Naive thymus-derived CD4-positive, alpha-beta T cell (primary cell): ENCODE measurements around the gene CYP11A1. TPM values are rescaled to one million over a fixed set of nuclear protein-coding genes. Genes with fewer than 3 reads are reported as not detected.

Experiments used
- ATAC-seq: fragments of 150-1000 bp; cut with Tn5 transposase; 2 replicates; pipeline ENCODE4 v1.10.0; 2021; ENCODE audit warnings: mild to moderate bottlenecking, moderate library complexity
- CTCF ChIA-PET: fragments of 350-600 bp; sonication (Branson Sonifier 250); formaldehyde crosslinking; loops from one replicate; lab custom pipeline; 2021; ENCODE audit warnings: antibody characterized with exemption; lab: Charles Lee
- POLR2A ChIA-PET: fragments of 350-600 bp; sonication (Branson Sonifier 250); formaldehyde crosslinking; loops from one replicate; lab custom pipeline; 2021; ENCODE audit warnings: antibody characterized with exemption, inconsistent platforms; lab: Charles Lee
- DNase-seq, 9 donors: peaks; one replicate each; pipeline versions ENCODE4 v3.0.0 to v3.0.0-alpha.2; 2020 to 2022; ENCODE audit warnings: mixed read lengths in 1 of 9
- H3K27ac ChIP-seq: one replicate; pipeline ENCODE4 v1.7.0; 2013; ENCODE audit warnings: mild to moderate bottlenecking, low read depth, low read length, moderate library complexity
- H3K27me3 ChIP-seq, 2 donors: one replicate each; pipeline ENCODE4 v1.7.0; 2013; ENCODE audit warnings: low read length in 2 of 2, mild to moderate bottlenecking in 2 of 2, moderate library complexity in 2 of 2; ENCODE audit not compliant: control insufficient read depth in 2 of 2, insufficient read depth in 2 of 2
- H3K36me3 ChIP-seq, 3 experiments: 1 replicate in 2 of 3; 2 replicates in 1 of 3; pipeline ENCODE4 v1.7.0; 2013; ENCODE audit warnings: low read length in 3 of 3, mild to moderate bottlenecking in 3 of 3, moderate library complexity in 1 of 3; ENCODE audit not compliant: insufficient read depth in 3 of 3, control insufficient read depth in 2 of 3
- H3K4me1 ChIP-seq, 2 donors: one replicate each; pipeline ENCODE4 v1.7.0; 2013; ENCODE audit warnings: low read length in 2 of 2, mild to moderate bottlenecking in 2 of 2, moderate library complexity in 1 of 2; ENCODE audit not compliant: control insufficient read depth in 2 of 2, insufficient read depth in 2 of 2
- H3K4me3 ChIP-seq: 2 replicates; pipeline ENCODE4 v1.7.0; 2013; ENCODE audit warnings: mild to moderate bottlenecking, low read length
- H3K9me3 ChIP-seq, 3 experiments: 1 replicate in 2 of 3; 2 replicates in 1 of 3; pipeline ENCODE4 v1.7.0; 2013; ENCODE audit warnings: low read length in 3 of 3; ENCODE audit not compliant: control insufficient read depth in 2 of 3
- H3K27ac Mint-ChIP-seq, 9 donors: one replicate each; pipeline ENCODE4 v1.8.0; 2020 to 2022; ENCODE audit warnings: mixed read lengths in 9 of 9, mild to moderate bottlenecking in 8 of 9, moderate library complexity in 5 of 9, inconsistent platforms in 2 of 9
- H3K27me3 Mint-ChIP-seq, 5 donors: one replicate each; pipeline ENCODE4 v1.8.0; 2021 to 2022; ENCODE audit warnings: mixed read lengths in 5 of 5, mild to moderate bottlenecking in 1 of 5
- H3K36me3 Mint-ChIP-seq, 5 donors: one replicate each; pipeline ENCODE4 v1.8.0; 2020 to 2022; ENCODE audit warnings: mixed read lengths in 5 of 5, mild to moderate bottlenecking in 3 of 5, inconsistent platforms in 1 of 5
- H3K4me1 Mint-ChIP-seq, 7 donors: one replicate each; pipeline ENCODE4 v1.8.0; 2020 to 2022; ENCODE audit warnings: mixed read lengths in 7 of 7, mild to moderate bottlenecking in 3 of 7, inconsistent platforms in 1 of 7
- H3K4me3 Mint-ChIP-seq, 10 donors: one replicate each; pipeline ENCODE4 v1.8.0; 2020 to 2022; ENCODE audit warnings: mild to moderate bottlenecking in 10 of 10, mixed read lengths in 10 of 10, moderate library complexity in 6 of 10, inconsistent platforms in 2 of 10
- H3K9me3 Mint-ChIP-seq, 11 donors: one replicate each; pipeline ENCODE4 v1.8.0; 2020 to 2022; ENCODE audit warnings: mixed read lengths in 11 of 11, mild to moderate bottlenecking in 4 of 11, inconsistent platforms in 1 of 11, moderate library complexity in 1 of 11
- intact Hi-C, 2 donors: fragments of 100-400 bp; cut with micrococcal nuclease; formaldehyde crosslinking; loops; one replicate each; pipeline ENCODE4 v1.15.1; 2023
- polyA plus RNA-seq, 2 donors: library from polyadenylated mRNA; unstranded; fragments of 300-500 nt; fragmentation: Illumina TruSeq; gene quantifications; one replicate each; pipeline ENCODE4 v1.2.3, GENCODE V29; 2021
- total RNA-seq, 6 experiments: library from RNA in 5 of 6; stranded (reverse) in 5 of 6; gene quantifications; 1 replicate in 5 of 6; 2 replicates in 1 of 6; pipeline ENCODE4 v1.2.3 and lab custom pipeline; 2021 to 2026

Gene CYP11A1
- total and polyA plus RNA-seq, 7 experiments from 2014 or later: 0.58 to 1.0 TPM; not detected in 5

GRCh38 chr15:74385733-74386132, 18.3 kb upstream of the CYP11A1 start:
- ATAC-seq (no peak), DNase-seq (no peak)
- no peak overlapping the region for H3K27ac ChIP-seq
- Mint-ChIP-seq H3K27me3 (no peaks in the 10 kb centered on the region), H3K27ac (peak overlapping the region in 1 of 9 donors; percentile 87), H3K9me3 (no peaks in the 10 kb centered on the region), H3K4me3 (no peak overlapping the region), H3K36me3 (no peaks in the 10 kb centered on the region), H3K4me1 (peaks cover 0 to 54% (median 18%) of the 10 kb centered on the region in 7 donors)
- intact Hi-C loops: no loop called here
- peaks cover 6 to 32% of the 10 kb centered on the region in 2 donors for H3K4me1 ChIP-seq
- H3K27me3 ChIP-seq: no peaks in the 10 kb centered on the region
- no peaks in the 10 kb centered on the region for H3K9me3 ChIP-seq
- no peaks in the 10 kb centered on the region for H3K36me3 ChIP-seq
- POLR2A ChIA-PET: no interaction called here
- H3K4me3 ChIP-seq: no peak overlapping the region
- CTCF ChIA-PET: interaction anchor here (1.0 to 6.9 kb wide), 3 partner anchors 10 to 54 kb away, joined by 4 to 93 read pairs (median 7); no protein-coding TSS in a partner anchor

- Mint-ChIP-seq H3K27me3 (no peaks in the 10 kb centered on the region), H3K4me1 (peaks cover 0 to 50% (median 15%) of the 10 kb centered on the region in 7 donors), H3K27ac (peak overlapping the region in 4 of 9 donors; percentile 52 to 87 (median 64)), H3K4me3 (peak overlapping the region in 1 of 10 donors; percentile 42), H3K36me3 (no peaks in the 10 kb centered on the region), H3K9me3 (no peaks in the 10 kb centered on the region)
- Histone ChIP-seq H3K4me3 (no peak overlapping the region), H3K4me1 (peaks cover 6 to 32% of the 10 kb centered on the region in 2 donors), H3K27me3 (no peaks in the 10 kb centered on the region), H3K27ac (no peak overlapping the region), H3K36me3 (no peaks in the 10 kb centered on the region), H3K9me3 (no peaks in the 10 kb centered on the region)
- ChIA-PET POLR2A (interaction anchor here (0.6 to 1.7 kb wide), 2 partner anchors 47 to 56 kb away, joined by 3 to 4 read pairs; no protein-coding TSS in a partner anchor), CTCF (interaction anchor here (1.0 to 6.9 kb wide), 3 partner anchors 9 to 55 kb away, joined by 4 to 93 read pairs (median 7); no protein-coding TSS in a partner anchor)
- intact Hi-C loops: no loop called here
- peak; percentile 76 for ATAC-seq
- no peak for DNase-seq
Observed at GRCh38 chr15:74384881-74385643, 17.6 kb upstream of the CYP11A1 start.

- H3K4me1 ChIP-seq: peaks cover 6 to 32% of the 10 kb centered on the region in 2 donors
- Mint-ChIP-seq H3K4me1 (peaks cover 0 to 50% (median 15%) of the 10 kb centered on the region in 7 donors), H3K27ac (peak overlapping the region in 6 of 9 donors; percentile 37 to 87 (median 64)), H3K27me3 (no peaks in the 10 kb centered on the region), H3K9me3 (no peaks in the 10 kb centered on the region), H3K36me3 (no peaks in the 10 kb centered on the region), H3K4me3 (peak overlapping the region in 1 of 10 donors; percentile 65)
- H3K4me3 ChIP-seq: no peak overlapping the region
- no peak for DNase-seq
- no peak for ATAC-seq
- H3K27me3 ChIP-seq: no peaks in the 10 kb centered on the region
- ChIA-PET POLR2A (interaction anchor here (0.6 to 1.7 kb wide), 2 partner anchors 47 to 57 kb away, joined by 3 to 4 read pairs; no protein-coding TSS in a partner anchor), CTCF (interaction anchor here (0.6 to 6.9 kb wide), 3 partner anchors 18 to 78 kb away, joined by 3 to 93 read pairs (median 5); no protein-coding TSS in a partner anchor)
- no peaks in the 10 kb centered on the region for H3K9me3 ChIP-seq
- no peaks in the 10 kb centered on the region for H3K36me3 ChIP-seq
- intact Hi-C loops: no loop called here
- no peak overlapping the region for H3K27ac ChIP-seq
Observed at GRCh38 chr15:74384566-74384880, 17.1 kb upstream of the CYP11A1 start.

GRCh38 chr15:74383695-74384565, 16.5 kb upstream of the CYP11A1 start:
- H3K9me3 Mint-ChIP-seq: no peaks in the 10 kb centered on the region
- H3K4me3 Mint-ChIP-seq: peak overlapping the region in 1 of 10 donors; percentile 65
- no peaks in the 10 kb centered on the region for H3K27me3 ChIP-seq
- peak overlapping the region in 7 of 9 donors; percentile 53 to 87 (median 61) for H3K27ac Mint-ChIP-seq
- peak; percentile 31 for ATAC-seq
- no peak overlapping the region for H3K4me3 ChIP-seq
- peaks cover 0 to 52% (median 15%) of the 10 kb centered on the region in 7 donors for H3K4me1 Mint-ChIP-seq
- H3K27ac ChIP-seq: no peak overlapping the region
- peak in 3 of 9 donors; percentile 12 to 69 (median 26) for DNase-seq
- H3K27me3 Mint-ChIP-seq: no peaks in the 10 kb centered on the region
- ChIA-PET POLR2A (interaction anchor here (1.7 kb wide), 1 partner anchor 58 kb away, joined by 4 read pairs; no protein-coding TSS in a partner anchor), CTCF (interaction anchor here (0.6 to 6.9 kb wide), 3 partner anchors 19 to 78 kb away, joined by 3 to 93 read pairs (median 5); no protein-coding TSS in a partner anchor)
- H3K36me3 ChIP-seq: no peaks in the 10 kb centered on the region
- intact Hi-C loops: loop anchor here in 1 of 2 donors (2.0 kb wide), 1 partner anchor 19 kb away; no protein-coding TSS in a partner anchor
- H3K9me3 ChIP-seq: no peaks in the 10 kb centered on the region
- no peaks in the 10 kb centered on the region for H3K36me3 Mint-ChIP-seq
- H3K4me1 ChIP-seq: peaks cover 6 to 32% of the 10 kb centered on the region in 2 donors

- ChIA-PET CTCF (interaction anchor here (1.1 to 6.9 kb wide), 4 partner anchors 10 to 106 kb away, joined by 4 to 93 read pairs (median 4); no protein-coding TSS in a partner anchor), POLR2A (interaction anchor here (1.7 kb wide), 1 partner anchor 58 kb away, joined by 4 read pairs; no protein-coding TSS in a partner anchor)
- H3K27ac ChIP-seq: no peak overlapping the region
- H3K36me3 Mint-ChIP-seq: no peaks in the 10 kb centered on the region
- DNase-seq (no peak), ATAC-seq (no peak)
- H3K4me3 Mint-ChIP-seq: peak overlapping the region in 1 of 10 donors; percentile 65
- peaks cover 6 to 32% of the 10 kb centered on the region in 2 donors for H3K4me1 ChIP-seq
- H3K4me3 ChIP-seq: no peak overlapping the region
- no peaks in the 10 kb centered on the region for H3K36me3 ChIP-seq
- peaks cover 0 to 57% (median 16%) of the 10 kb centered on the region in 7 donors for H3K4me1 Mint-ChIP-seq
- no peaks in the 10 kb centered on the region for H3K27me3 Mint-ChIP-seq
- H3K9me3 ChIP-seq: no peaks in the 10 kb centered on the region
- no peaks in the 10 kb centered on the region for H3K27me3 ChIP-seq
- H3K27ac Mint-ChIP-seq: peak overlapping the region in 2 of 9 donors; percentile 72 to 87
- intact Hi-C loops: loop anchor here in 1 of 2 donors (2.0 kb wide), 1 partner anchor 20 kb away; no protein-coding TSS in a partner anchor
- H3K9me3 Mint-ChIP-seq: no peaks in the 10 kb centered on the region
Observed at GRCh38 chr15:74383286-74383685, 15.8 kb upstream of the CYP11A1 start.
